Fibroblast of mammary gland (primary cell): ENCODE results near the gene TIMP2.
A peak's percentile ranks its signal among the peaks of the same experiment; 100 is the strongest.

Experiments
- DNase-seq: peaks from one replicate; pipeline ENCODE4 v3.0.0-alpha.2; 2010; ENCODE audit warnings: low read depth
- H3K4me3 ChIP-seq: 2 replicates; pipeline ENCODE4 v1.5.1; 2011; ENCODE audit warnings: low read depth, mild to moderate bottlenecking, low read length, moderate library complexity; ENCODE audit not compliant: control insufficient read depth
- TF ChIP-seq, protein P1 (sequence below): conservative IDR thresholded peaks from 2 replicates; pipeline ENCODE4 v1.5.1; 2011; ENCODE audit warnings: low read depth, low read length, inconsistent platforms; ENCODE audit not compliant: control insufficient read depth, insufficient read depth

TIMP2 gene

DNA sequence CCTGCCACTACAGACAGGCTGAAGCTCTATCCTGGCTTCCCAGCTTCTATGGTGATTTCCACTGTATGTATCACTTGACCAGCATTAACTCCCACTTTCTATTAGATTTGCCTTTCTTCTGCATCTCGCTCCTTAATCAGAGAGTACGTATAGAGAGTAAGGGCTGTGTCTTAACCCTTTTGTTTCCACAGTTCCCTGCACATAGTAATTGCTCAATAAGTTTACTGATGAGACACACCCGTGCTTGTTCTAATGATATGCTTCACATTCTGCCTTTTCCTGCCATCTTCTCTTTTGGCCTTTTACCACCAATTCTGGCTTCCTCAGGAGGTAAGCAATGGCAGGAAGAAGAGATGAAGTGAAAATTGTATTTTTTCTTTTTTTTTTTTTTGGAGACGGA, 64.0 kb downstream of the TIMP2 start:
- DNase-seq = no peak
- H3K4me3 ChIP-seq = no peak overlapping the region
- TF ChIP-seq, protein P1, sequence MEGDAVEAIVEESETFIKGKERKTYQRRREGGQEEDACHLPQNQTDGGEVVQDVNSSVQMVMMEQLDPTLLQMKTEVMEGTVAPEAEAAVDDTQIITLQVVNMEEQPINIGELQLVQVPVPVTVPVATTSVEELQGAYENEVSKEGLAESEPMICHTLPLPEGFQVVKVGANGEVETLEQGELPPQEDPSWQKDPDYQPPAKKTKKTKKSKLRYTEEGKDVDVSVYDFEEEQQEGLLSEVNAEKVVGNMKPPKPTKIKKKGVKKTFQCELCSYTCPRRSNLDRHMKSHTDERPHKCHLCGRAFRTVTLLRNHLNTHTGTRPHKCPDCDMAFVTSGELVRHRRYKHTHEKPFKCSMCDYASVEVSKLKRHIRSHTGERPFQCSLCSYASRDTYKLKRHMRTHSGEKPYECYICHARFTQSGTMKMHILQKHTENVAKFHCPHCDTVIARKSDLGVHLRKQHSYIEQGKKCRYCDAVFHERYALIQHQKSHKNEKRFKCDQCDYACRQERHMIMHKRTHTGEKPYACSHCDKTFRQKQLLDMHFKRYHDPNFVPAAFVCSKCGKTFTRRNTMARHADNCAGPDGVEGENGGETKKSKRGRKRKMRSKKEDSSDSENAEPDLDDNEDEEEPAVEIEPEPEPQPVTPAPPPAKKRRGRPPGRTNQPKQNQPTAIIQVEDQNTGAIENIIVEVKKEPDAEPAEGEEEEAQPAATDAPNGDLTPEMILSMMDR = no peak

DNA sequence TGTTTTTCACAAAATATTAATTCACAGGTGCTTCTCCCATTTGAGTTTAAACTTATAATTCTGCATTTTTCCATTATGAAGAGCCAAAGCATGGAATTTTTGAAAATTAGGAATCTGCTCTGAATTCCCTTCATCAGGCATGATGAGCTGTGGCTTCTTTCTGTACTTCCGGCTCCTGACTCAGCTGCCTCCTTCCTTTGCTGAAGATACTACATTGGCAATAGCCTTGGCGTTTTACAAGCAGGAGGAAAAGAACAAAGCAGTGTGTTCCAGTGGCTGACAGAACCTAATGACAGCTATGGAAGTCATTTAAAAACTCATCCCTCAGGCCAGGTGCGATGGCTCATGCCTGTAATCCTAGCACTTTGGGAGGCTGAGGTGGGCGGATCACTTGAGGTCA, 66.1 kb downstream of the TIMP2 start:
- no peak for DNase-seq
- TF ChIP-seq, protein P1 = no peak
- H3K4me3 ChIP-seq = no peak overlapping the region

DNA sequence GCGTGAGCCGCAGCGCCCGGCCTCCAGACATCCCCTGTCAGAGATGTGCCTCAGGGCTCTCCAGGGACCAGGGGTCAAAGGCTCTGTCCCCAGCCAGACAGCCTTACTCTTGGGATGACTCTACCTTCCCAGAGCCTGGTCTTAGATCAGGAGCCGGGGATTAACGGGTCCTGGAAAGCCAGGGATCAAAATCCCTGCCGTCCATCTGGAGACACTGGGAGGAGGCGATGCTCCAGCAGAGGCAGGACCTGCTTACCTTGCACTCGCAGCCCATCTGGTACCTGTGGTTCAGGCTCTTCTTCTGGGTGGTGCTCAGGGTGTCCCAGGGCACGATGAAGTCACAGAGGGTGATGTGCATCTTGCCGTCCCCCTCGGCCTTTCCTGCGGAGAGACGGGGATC, 67.9 kb downstream of the TIMP2 start:
- DNase-seq = no peak
- TF ChIP-seq, protein P1 = no peak
- H3K4me3 ChIP-seq = no peak overlapping the region

DNA sequence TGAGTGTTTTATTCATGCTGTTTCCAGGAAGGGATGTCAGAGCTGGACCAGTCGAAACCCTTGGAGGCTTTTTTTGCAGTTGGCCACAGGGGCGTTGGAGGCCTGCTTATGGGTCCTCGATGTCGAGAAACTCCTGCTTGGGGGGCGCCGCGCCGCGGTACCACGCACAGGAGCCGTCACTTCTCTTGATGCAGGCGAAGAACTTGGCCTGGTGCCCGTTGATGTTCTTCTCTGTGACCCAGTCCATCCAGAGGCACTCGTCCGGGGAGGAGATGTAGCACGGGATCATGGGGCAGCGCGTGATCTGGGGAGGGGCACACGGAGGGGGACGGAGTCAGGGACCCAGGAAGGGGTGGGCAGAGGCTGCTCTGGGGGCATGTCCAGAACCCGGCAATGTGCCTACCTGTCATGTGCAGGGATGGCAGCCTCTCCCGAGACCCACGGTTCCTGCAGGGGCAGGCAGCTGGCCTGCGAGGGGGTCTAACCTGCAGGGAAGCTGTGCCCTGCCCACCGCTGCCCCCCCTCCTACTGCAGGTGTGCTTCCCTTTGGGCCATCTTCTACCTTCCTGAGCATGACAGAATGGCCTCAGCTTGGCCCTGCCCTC, 69.5 kb downstream of the TIMP2 start:
- H3K4me3 ChIP-seq = no peak overlapping the region
- no peak for DNase-seq
- TF ChIP-seq, protein P1 = no peak

DNA sequence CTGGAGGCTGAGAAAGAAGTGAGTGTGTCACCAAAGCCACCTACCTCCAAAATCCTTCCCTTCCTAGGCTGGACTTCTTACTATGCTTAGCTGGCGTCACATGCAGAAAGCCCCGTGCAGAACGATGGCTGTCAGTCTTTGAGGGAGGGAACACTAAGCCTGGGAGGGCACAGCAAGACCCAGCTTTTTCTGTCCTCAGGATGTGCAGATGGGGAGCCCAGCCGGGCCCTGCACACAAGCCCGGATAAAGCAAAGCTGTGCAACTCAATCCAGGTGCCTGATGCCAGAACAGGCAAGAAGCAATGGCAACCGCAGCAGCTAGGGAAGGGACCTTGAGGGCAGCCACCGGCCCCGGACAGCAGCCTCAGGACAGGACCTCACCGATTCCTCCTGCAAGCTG, 70.7 kb downstream of the TIMP2 start:
- DNase-seq = no peak
- no peak overlapping the region for H3K4me3 ChIP-seq
- TF ChIP-seq, protein P1 = no peak

DNA sequence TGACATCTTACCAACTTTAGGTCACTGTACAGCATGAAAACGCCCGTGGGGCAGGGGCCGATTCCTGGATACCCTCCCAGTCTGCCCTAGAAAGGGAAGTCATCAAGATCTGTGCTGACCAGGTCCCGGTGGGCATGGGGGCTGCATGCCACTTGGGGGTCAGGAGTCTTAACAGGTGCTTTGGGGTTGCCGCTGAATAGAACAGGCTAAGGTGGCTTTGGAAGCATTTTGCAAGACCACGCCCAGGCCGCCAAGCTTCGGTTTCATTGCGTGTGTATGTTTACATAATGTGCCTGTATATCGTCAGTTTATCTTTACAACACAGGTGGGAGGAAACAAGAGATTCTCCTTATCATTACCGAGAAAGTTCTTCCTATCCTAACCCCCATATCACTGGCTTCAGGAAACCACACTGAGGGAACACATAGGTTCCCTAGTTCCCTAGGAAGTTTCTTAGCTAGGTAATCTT, 71.2 kb downstream of the TIMP2 start:
- no peak overlapping the region for H3K4me3 ChIP-seq
- DNase-seq = no peak
- TF ChIP-seq, protein P1 = no peak

DNA sequence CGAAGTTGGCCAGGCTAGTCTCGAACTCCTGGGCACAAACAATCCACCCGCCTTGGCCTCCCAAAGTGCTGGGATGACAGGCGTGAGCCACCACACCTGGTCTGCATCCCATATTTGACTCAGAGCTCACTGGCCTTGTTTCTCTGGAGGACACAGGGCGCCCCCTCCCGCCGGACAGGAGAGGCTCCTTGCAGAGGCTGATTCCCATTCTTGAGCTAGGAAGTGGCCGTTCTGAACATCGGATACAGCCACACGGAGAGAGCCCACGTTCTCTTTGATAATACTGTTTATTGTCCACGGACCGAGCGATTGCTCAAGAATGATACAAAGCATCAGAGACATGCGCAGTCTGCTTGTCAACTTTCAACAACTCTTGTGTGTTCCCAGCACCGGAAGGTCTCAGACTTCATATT, 72.5 kb downstream of the TIMP2 start:
- TF ChIP-seq, protein P1 = peak; percentile 8
- H3K4me3 ChIP-seq = no peak overlapping the region
- DNase-seq = peak; percentile 18
